Osteocyte (in vitro differentiated cells): ENCODE data around the gene SERPING1. TPM values are rescaled to one million over a fixed set of nuclear protein-coding genes. Genes with fewer than 3 reads are reported as not detected.

Experiments used
- DNase-seq: peaks from one replicate; pipeline ENCODE4 v3.0.0; 2021; ENCODE audit warnings: mixed read lengths; ENCODE audit not compliant: unreplicated experiment; ENCODE audit errors: extremely low spot score
- H3K27ac Mint-ChIP-seq: one replicate; pipeline ENCODE4 v1.8.0; 2021; ENCODE audit warnings: mild to moderate bottlenecking, mixed read lengths; ENCODE audit not compliant: unreplicated experiment
- H3K27me3 Mint-ChIP-seq: one replicate; pipeline ENCODE4 v1.8.0; 2021; ENCODE audit warnings: mixed read lengths; ENCODE audit not compliant: unreplicated experiment
- H3K36me3 Mint-ChIP-seq: one replicate; pipeline ENCODE4 v1.8.0; 2021; ENCODE audit warnings: mixed read lengths; ENCODE audit not compliant: unreplicated experiment
- H3K4me1 Mint-ChIP-seq: one replicate; pipeline ENCODE4 v1.8.0; 2021; ENCODE audit warnings: mixed read lengths; ENCODE audit not compliant: unreplicated experiment
- H3K4me3 Mint-ChIP-seq: one replicate; pipeline ENCODE4 v1.8.0; 2021; ENCODE audit warnings: mild to moderate bottlenecking, moderate library complexity, mixed read lengths; ENCODE audit not compliant: unreplicated experiment
- H3K9me3 Mint-ChIP-seq: one replicate; pipeline ENCODE4 v1.8.0; 2021; ENCODE audit warnings: mixed read lengths; ENCODE audit not compliant: unreplicated experiment
- CTCF ChIP-seq: fragments of 200-600 bp; sonication (generic); IDR thresholded peaks from 2 replicates; pipeline ENCODE4 v1.5.0; 2021; ENCODE audit warnings: antibody characterized with exemption, mild to moderate bottlenecking, moderate library complexity
- total RNA-seq: library from RNA; stranded (reverse); gene quantifications from 2 replicates; pipeline ENCODE4 v1.2.1, GENCODE V29; 2021

The SERPING1 gene
- total RNA-seq, 1 donor from 2014 or later = 21.9 TPM

- no peak overlapping the region for H3K4me3 Mint-ChIP-seq
- no peaks in the 10 kb centered on the region for H3K36me3 Mint-ChIP-seq
- H3K4me1 Mint-ChIP-seq = no peaks in the 10 kb centered on the region
- DNase-seq = no peak
- TF ChIP-seq CTCF = no peak
- H3K27me3 Mint-ChIP-seq = peaks cover 14% of the 10 kb centered on the region
- H3K27ac Mint-ChIP-seq = no peak overlapping the region
- no peaks in the 10 kb centered on the region for H3K9me3 Mint-ChIP-seq
These were observed 13.1 kb upstream of the SERPING1 start for GRCh38 chr11:57584341-57584740.

GRCh38 chr11:57585301-57585700, 12.2 kb upstream of the SERPING1 start:
- Mint-ChIP-seq H3K27ac (no peak overlapping the region), H3K9me3 (no peaks in the 10 kb centered on the region), H3K27me3 (peaks cover 13% of the 10 kb centered on the region), H3K4me3 (no peak overlapping the region), H3K4me1 (no peaks in the 10 kb centered on the region), H3K36me3 (no peaks in the 10 kb centered on the region)
- no peak for TF ChIP-seq CTCF
- no peak for DNase-seq

GRCh38 chr11:57586711-57587245, 10.7 kb upstream of the SERPING1 start:
- TF ChIP-seq CTCF = no peak

GRCh38 chr11:57588046-57588710, 9.3 kb upstream of the SERPING1 start:
- Mint-ChIP-seq H3K27me3 (peaks cover 18% of the 10 kb centered on the region), H3K4me1 (no peaks in the 10 kb centered on the region), H3K36me3 (no peaks in the 10 kb centered on the region), H3K27ac (no peak overlapping the region), H3K4me3 (no peak overlapping the region), H3K9me3 (no peaks in the 10 kb centered on the region)
- no peak for TF ChIP-seq CTCF
- no peak for DNase-seq

More at GRCh38 chr11:57586711-57587245, 10.7 kb upstream of the SERPING1 start:
- no peak overlapping the region for H3K4me3 Mint-ChIP-seq
- no peaks in the 10 kb centered on the region for H3K9me3 Mint-ChIP-seq
- no peaks in the 10 kb centered on the region for H3K36me3 Mint-ChIP-seq
- DNase-seq = no peak
- H3K27me3 Mint-ChIP-seq = peaks cover 15% of the 10 kb centered on the region
- no peaks in the 10 kb centered on the region for H3K4me1 Mint-ChIP-seq
- no peak overlapping the region for H3K27ac Mint-ChIP-seq

GRCh38 chr11:57596266-57596885, 1.1 kb upstream of the SERPING1 start:
- Mint-ChIP-seq H3K4me1 (peaks cover 14% of the 10 kb centered on the region), H3K9me3 (no peaks in the 10 kb centered on the region), H3K27me3 (peaks cover 45% of the 10 kb centered on the region), H3K27ac (no peak overlapping the region), H3K36me3 (no peaks in the 10 kb centered on the region), H3K4me3 (no peak overlapping the region)
- no peak for TF ChIP-seq CTCF
- no peak for DNase-seq
